OCI-LY3 (cell line): Measurements from ENCODE around the gene NUP85.
A peak's percentile ranks its signal among the peaks of the same experiment; 100 is the strongest.

Experiments
- EZH2phosphoT487 ChIP-seq: fragments of 200-600 bp; shearing (Covaris generic); IDR thresholded peaks from 2 replicates; pipeline ENCODE4 v1.6.1; 2018; ENCODE audit warnings: antibody characterized with exemption, mixed run types, low read depth
- TF ChIP-seq, protein P1 (sequence below): fragments of 200-600, 300-600 bp; sonication (generic); IDR thresholded peaks from 2 replicates; pipeline ENCODE4 v1.5.1; 2014; ENCODE audit warnings: antibody characterized with exemption, low read length, low read depth

- TF ChIP-seq, protein P1, sequence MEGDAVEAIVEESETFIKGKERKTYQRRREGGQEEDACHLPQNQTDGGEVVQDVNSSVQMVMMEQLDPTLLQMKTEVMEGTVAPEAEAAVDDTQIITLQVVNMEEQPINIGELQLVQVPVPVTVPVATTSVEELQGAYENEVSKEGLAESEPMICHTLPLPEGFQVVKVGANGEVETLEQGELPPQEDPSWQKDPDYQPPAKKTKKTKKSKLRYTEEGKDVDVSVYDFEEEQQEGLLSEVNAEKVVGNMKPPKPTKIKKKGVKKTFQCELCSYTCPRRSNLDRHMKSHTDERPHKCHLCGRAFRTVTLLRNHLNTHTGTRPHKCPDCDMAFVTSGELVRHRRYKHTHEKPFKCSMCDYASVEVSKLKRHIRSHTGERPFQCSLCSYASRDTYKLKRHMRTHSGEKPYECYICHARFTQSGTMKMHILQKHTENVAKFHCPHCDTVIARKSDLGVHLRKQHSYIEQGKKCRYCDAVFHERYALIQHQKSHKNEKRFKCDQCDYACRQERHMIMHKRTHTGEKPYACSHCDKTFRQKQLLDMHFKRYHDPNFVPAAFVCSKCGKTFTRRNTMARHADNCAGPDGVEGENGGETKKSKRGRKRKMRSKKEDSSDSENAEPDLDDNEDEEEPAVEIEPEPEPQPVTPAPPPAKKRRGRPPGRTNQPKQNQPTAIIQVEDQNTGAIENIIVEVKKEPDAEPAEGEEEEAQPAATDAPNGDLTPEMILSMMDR, result peak; percentile 34; the same call in 1 of the 2 replicates
- TF ChIP-seq EZH2phosphoT487, result no peak
These were observed 64.9 kb downstream of the NUP85 start for GRCh38 chr17:75270218-75270965.
